Nephron progenitor cell (in vitro differentiated cells): ENCODE measurements around the gene SLPI.
A peak's percentile ranks its signal among the peaks of the same experiment; 100 is the strongest.

Source experiments
- DNase-seq: peaks from one replicate; pipeline ENCODE4 v3.0.0; 2021
- H3K27ac Mint-ChIP-seq: 2 replicates; pipeline ENCODE4 v1.8.0; 2021; ENCODE audit warnings: mild to moderate bottlenecking, moderate library complexity, mixed read lengths
- H3K27me3 Mint-ChIP-seq: 2 replicates; pipeline ENCODE4 v1.8.0; 2021; ENCODE audit warnings: mild to moderate bottlenecking, low read depth, mixed read lengths; ENCODE audit not compliant: poor library complexity
- H3K36me3 Mint-ChIP-seq: 2 replicates; pipeline ENCODE4 v1.8.0; 2021; ENCODE audit warnings: low read depth, mixed read lengths
- H3K4me1 Mint-ChIP-seq: 2 replicates; pipeline ENCODE4 v1.8.0; 2021; ENCODE audit warnings: mixed read lengths
- H3K4me3 Mint-ChIP-seq: 2 replicates; pipeline ENCODE4 v1.8.0; 2021; ENCODE audit warnings: mild to moderate bottlenecking, moderate library complexity, mixed read lengths
- H3K9me3 Mint-ChIP-seq: 2 replicates; pipeline ENCODE4 v1.8.0; 2021; ENCODE audit warnings: mild to moderate bottlenecking, moderate library complexity, mixed read lengths
- TF ChIP-seq, protein P1 (sequence below): fragments of 200-600 bp; sonication (generic); IDR thresholded peaks from 2 replicates; pipeline ENCODE4 v1.5.0; 2021; ENCODE audit warnings: antibody characterized with exemption

Gene SLPI

GRCh38 chr20:45297786-45298497, 43.6 kb upstream of the SLPI start:
- peaks cover 25% of the 10 kb centered on the region for H3K27me3 Mint-ChIP-seq
- H3K9me3 Mint-ChIP-seq: peaks cover 27% of the 10 kb centered on the region
- TF ChIP-seq, protein P1, sequence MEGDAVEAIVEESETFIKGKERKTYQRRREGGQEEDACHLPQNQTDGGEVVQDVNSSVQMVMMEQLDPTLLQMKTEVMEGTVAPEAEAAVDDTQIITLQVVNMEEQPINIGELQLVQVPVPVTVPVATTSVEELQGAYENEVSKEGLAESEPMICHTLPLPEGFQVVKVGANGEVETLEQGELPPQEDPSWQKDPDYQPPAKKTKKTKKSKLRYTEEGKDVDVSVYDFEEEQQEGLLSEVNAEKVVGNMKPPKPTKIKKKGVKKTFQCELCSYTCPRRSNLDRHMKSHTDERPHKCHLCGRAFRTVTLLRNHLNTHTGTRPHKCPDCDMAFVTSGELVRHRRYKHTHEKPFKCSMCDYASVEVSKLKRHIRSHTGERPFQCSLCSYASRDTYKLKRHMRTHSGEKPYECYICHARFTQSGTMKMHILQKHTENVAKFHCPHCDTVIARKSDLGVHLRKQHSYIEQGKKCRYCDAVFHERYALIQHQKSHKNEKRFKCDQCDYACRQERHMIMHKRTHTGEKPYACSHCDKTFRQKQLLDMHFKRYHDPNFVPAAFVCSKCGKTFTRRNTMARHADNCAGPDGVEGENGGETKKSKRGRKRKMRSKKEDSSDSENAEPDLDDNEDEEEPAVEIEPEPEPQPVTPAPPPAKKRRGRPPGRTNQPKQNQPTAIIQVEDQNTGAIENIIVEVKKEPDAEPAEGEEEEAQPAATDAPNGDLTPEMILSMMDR: no peak
- no peaks in the 10 kb centered on the region for H3K36me3 Mint-ChIP-seq
- H3K4me3 Mint-ChIP-seq: no peak overlapping the region
- no peak for DNase-seq
- H3K27ac Mint-ChIP-seq: no peak overlapping the region
- H3K4me1 Mint-ChIP-seq: peaks cover under 1% of the 10 kb centered on the region

DNA sequence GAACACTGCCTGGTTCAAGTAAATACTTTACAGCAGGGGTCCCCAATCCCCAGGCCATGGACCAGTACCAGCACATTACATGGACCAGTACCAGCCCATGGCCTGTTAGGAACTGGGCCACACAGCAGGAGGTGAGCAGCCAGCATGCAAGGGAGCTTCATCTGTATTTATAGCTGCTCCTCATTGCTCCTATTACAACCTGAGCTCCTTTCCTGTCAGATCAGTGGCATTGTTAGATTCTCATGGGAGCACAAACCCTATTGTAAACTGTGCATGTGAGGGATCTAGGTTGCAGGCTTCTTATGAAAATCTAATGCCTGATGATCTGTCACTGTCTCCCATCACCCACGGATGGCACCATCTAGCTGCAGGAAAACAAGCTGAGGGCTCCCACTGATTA, 40.3 kb upstream of the SLPI start:
- no peak overlapping the region for H3K27ac Mint-ChIP-seq
- H3K36me3 Mint-ChIP-seq: no peaks in the 10 kb centered on the region
- TF ChIP-seq, protein P1: no peak
- H3K4me3 Mint-ChIP-seq: no peak overlapping the region
- H3K4me1 Mint-ChIP-seq: peaks cover 16% of the 10 kb centered on the region
- peaks cover 27% of the 10 kb centered on the region for H3K9me3 Mint-ChIP-seq
- peaks cover 47% of the 10 kb centered on the region for H3K27me3 Mint-ChIP-seq
- no peak for DNase-seq

DNA sequence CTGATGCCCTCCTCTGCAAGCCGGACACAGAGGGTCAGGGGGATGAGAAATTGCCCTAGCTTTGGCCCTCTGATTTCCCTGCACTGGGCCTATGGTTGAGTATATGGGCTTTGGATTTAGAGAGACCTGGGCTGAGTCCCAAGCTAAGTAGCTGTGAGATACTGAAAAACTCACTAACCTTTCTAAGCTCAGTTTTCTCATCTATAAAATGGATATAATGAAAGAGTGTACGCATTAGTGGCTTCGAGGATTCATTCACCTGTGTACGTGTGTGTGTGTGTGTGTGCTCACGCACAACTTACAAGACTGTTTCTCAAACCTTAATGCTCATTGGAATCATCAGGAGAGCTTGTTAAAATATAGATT, 39.6 kb upstream of the SLPI start:
- TF ChIP-seq, protein P1: peak; percentile 18
- peaks cover 27% of the 10 kb centered on the region for H3K9me3 Mint-ChIP-seq
- H3K27me3 Mint-ChIP-seq: peaks cover 46% of the 10 kb centered on the region
- peak overlapping the region; percentile 71 for H3K4me3 Mint-ChIP-seq
- H3K4me1 Mint-ChIP-seq: peaks cover 19% of the 10 kb centered on the region
- no peak for DNase-seq
- no peaks in the 10 kb centered on the region for H3K36me3 Mint-ChIP-seq
- H3K27ac Mint-ChIP-seq: no peak overlapping the region

DNA sequence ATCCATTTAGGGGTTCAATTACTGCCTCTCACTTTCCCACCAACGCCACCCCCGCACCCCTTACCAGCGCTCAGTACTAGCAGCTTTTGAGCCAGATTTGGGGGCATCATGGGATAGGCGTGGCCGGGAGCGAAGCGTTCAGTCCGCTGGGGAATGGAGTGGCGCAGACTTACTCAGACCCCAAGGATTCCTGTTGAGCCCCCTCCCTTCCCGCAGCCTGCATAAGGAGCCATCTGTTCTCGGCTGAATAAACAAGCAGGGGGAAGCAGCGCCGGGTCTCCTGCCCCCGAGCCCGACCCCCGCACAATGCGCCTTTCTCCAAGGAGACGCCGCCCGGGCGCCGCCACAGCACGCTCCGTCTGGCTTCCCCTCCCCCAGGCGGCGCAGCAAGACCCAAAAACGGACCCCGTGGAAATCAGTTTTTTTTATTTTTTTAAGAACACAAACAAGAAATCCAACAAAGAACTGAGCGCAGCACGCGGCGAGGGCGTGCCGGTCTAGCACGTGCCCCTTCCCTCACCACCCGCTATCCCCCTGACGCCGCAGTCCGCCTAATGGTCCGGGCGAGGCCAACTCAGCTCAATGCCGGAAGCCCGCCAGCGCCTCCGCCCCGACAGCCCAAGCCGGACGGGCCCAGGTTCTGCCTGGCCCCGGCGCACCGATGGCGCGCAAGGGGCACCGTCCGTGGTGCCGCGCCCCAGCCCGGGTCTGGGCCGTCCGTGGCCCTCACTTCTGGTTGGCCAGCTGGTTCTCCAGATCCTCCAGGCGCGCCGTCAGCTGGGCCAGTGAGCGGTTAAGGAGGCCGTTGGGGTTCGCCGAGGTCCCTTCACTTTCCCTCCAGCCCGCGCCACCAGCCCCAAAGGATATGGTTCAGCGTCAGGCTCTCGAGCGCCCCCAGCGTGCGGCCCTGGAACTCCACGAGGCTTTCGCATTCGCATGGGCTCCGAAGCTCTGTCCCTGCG, 39.0 kb upstream of the SLPI start:
- Mint-ChIP-seq H3K27ac (no peak overlapping the region), H3K36me3 (no peaks in the 10 kb centered on the region), H3K4me1 (peaks cover 21% of the 10 kb centered on the region), H3K27me3 (peaks cover 51% of the 10 kb centered on the region), H3K4me3 (peak overlapping the region; percentile 80), H3K9me3 (peaks cover 24% of the 10 kb centered on the region)
- peak; percentile 95 for DNase-seq
- TF ChIP-seq, protein P1: peak; percentile 89

GRCh38 chr20:45292343-45292742, 38.0 kb upstream of the SLPI start:
- Mint-ChIP-seq H3K27me3 (peaks cover 48% of the 10 kb centered on the region), H3K4me3 (peak overlapping the region; percentile 80), H3K27ac (no peak overlapping the region), H3K4me1 (peaks cover 21% of the 10 kb centered on the region), H3K9me3 (peaks cover 24% of the 10 kb centered on the region), H3K36me3 (no peaks in the 10 kb centered on the region)
- DNase-seq: no peak
- TF ChIP-seq, protein P1: no peak
